ENCODE data around the gene PPP2R2C. TPM values are rescaled to one million over a fixed set of nuclear protein-coding genes. Genes with fewer than 3 reads are reported as not detected.

The PPP2R2C gene
- total and polyA plus RNA-seq, 10 of the 15 experiments (the other 5 are each of a cell fraction or from before 2014, with no cell fraction given), result 0.13 to 0.15 TPM; not detected in 8

- POLR2A ChIA-PET, result no interaction called here
- FAIRE-seq, result no peak
- ATAC-seq, result no peak
- H3K27me3 ChIP-seq (replicated peaks in 1 of 2; ENCODE audit: control insufficient read depth in 2 of 2, insufficient read depth in 2 of 2, low read length in 1 of 2), result no peaks in the 10 kb centered on the region; a peak in 1 of 4 replicates
- no TSS peak for BruUV-seq (replicated peaks)
- no peak overlapping the region for H3K4me2 ChIP-seq (ENCODE audit: control insufficient read depth, insufficient read depth)
- SMC1A ChIA-PET (ENCODE audit: uncharacterized antibody, unreplicated experiment), result no interaction called here
- no peak for DNase-seq (ENCODE audit: low read depth, low spot score)
- CTCF ChIA-PET, result no interaction called here
- in situ Hi-C loops (cut with MboI), result no loop called here
- TF ChIP-seq, protein P1, sequence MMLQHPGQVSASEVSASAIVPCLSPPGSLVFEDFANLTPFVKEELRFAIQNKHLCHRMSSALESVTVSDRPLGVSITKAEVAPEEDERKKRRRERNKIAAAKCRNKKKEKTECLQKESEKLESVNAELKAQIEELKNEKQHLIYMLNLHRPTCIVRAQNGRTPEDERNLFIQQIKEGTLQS (IDR thresholded peaks at IDR 0.05; ENCODE audit: borderline replicate concordance, extremely low read depth, low read depth, low read length), result no peak
- TF ChIP-seq POLR2A (IDR thresholded peaks at IDR 0.05; ENCODE audit: low read depth, low read length) (no peak), RELB (IDR thresholded peaks at IDR 0.05; ENCODE audit: low read depth) (no peak), HDAC2 (IDR thresholded peaks at IDR 0.05) (no peak), NBN (IDR thresholded peaks at IDR 0.05) (no peak), DPF2 (IDR thresholded peaks at IDR 0.05) (no peak), NR2C1 (IDR thresholded peaks at IDR 0.05) (no peak)
- no peaks in the 10 kb centered on the region for H3K79me2 ChIP-seq (ENCODE audit: control insufficient read depth, insufficient read depth, low read length)
- H3K4me1 ChIP-seq (ENCODE audit: control insufficient read depth, insufficient read depth, low read length), result no peaks in the 10 kb centered on the region
- H4K20me1 ChIP-seq (ENCODE audit: control insufficient read depth, insufficient read depth), result no peaks in the 10 kb centered on the region
- H3K9me3 ChIP-seq (replicated peaks; ENCODE audit: control insufficient read depth, insufficient read depth, low read length), result no peaks in the 10 kb centered on the region
- RAD21 ChIA-PET (ENCODE audit: unreplicated experiment), result no interaction called here
- H2AFZ ChIP-seq (ENCODE audit: control insufficient read depth, low read depth, low read length), result no peak overlapping the region
- intact Hi-C loops (cut with micrococcal nuclease; ENCODE audit: unreplicated experiment), result no loop called here
- no peak overlapping the region for H3K9ac ChIP-seq (ENCODE audit: control insufficient read depth, insufficient read depth, low read length)
- no peaks in the 10 kb centered on the region for H3K36me3 ChIP-seq (ENCODE audit: control insufficient read depth in 2 of 2, insufficient read depth in 2 of 2, low read length in 1 of 2)
- no peak overlapping the region for H3K4me3 ChIP-seq
- H3K27ac ChIP-seq (ENCODE audit: control insufficient read depth, insufficient read depth), result no peak overlapping the region
- WGBS (ENCODE audit: insufficient coverage, insufficient replicate concordance, low lambda C conversion rate, missing lambda C conversion rate), result 86% methylated on average over 34 of the region's 35 CpGs
Measured at GRCh38 chr4:6301051-6301731, 171.2 kb downstream of the PPP2R2C start.

Data from GM12878 (cell line).